GM21526 (cell line): ENCODE data around the gene TOX2.

ENCODE experiments used
- ATAC-seq: cut with Tn5 transposase; IDR thresholded peaks from one replicate; pipeline ENCODE4 v1.9.1; 2021; ENCODE audit warnings: moderate library complexity; ENCODE audit not compliant: unreplicated experiment, low FRiP score

The TOX2 gene

DNA sequence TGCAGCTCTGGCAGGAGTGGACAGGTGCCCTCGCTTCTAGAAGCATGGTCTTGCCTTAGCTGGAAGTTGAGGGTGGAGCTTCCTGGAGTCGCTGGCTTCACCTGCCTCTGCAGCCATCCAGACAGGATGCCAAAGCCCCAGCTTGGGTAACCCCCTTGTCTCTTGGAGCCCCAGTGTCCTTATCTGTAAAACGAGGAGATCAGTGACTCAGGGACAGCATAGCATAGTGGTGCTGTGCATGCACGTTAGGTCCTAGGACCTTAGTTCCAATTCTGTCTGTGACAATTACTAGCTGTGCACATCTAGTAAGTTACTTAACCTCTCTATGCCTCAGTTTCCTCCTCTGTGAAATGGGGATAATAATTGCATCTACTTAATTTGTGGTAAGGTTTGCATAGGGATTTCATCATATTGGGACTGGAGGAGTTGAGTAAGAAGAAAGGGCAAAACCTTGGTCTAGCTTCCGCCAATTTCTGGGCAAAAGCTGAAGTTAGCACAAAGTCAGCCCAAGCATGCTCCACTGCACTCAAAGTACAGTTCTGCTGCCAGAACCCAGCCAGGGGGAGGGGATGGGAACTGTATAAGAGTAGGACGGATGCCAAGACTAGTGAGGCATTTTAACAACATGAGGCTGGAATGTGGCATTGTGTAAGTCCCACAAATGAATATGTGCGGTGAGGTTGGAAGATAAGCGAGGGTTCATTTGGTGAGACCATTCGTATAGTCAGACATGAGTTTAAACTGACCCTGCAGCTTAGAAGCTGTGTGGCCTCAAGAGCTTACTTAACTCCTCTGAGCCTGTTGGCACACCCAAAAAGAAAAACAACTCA lies 24.5 kb downstream of the TOX2 start:
- no peak for ATAC-seq

DNA sequence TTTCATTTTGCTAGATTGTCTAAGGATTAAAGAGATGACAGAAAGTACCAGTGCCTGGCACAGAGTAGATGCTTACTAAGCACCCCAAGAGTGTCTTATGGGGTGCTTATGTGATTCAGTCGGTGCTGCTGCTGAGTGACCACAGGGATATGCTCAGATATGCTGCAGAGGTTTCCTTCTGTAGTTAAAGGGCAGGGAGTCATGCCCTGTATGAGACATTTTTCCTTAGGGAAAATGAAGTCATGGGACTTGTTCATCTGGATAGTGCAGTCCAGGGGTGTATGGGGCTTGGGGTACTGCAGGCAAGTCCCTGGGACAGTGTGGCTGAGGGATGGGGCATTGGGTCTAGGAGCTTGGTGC lies 25.1 kb downstream of the TOX2 start:
- ATAC-seq = no peak

DNA sequence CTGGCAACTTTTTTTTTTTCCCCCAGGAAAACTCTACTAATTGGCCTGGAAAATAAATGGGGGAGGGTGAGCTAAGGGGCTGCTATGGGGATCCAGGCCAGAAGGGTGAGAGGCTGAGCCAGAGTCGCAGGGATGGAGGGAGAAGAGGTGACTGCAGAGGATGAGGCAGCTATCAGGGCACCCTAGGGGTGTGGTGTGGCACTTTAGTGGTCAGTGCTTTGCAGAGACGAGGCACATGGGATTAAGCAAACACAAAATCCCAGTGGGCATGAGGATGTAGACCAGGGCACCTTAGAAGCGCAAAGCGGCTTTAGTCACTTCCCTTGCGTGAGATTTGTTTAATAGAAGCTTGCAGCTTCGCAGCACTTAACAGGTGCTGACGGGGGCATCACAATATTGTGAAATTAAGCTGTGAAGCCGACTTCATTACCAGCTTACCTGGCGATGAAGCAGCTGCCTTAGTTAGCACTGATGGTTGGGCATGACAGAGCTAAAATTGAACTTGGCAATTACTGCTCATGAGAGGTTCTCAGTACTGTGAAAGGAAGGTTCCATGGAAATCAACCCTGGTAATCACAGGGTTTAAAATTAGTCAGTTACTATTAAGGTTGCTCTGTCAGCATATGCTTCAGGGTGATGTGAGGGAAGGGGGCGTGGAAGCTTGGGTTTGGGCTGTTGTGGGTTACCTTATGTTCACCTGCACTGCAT lies 26.0 kb downstream of the TOX2 start:
- ATAC-seq = no peak

DNA sequence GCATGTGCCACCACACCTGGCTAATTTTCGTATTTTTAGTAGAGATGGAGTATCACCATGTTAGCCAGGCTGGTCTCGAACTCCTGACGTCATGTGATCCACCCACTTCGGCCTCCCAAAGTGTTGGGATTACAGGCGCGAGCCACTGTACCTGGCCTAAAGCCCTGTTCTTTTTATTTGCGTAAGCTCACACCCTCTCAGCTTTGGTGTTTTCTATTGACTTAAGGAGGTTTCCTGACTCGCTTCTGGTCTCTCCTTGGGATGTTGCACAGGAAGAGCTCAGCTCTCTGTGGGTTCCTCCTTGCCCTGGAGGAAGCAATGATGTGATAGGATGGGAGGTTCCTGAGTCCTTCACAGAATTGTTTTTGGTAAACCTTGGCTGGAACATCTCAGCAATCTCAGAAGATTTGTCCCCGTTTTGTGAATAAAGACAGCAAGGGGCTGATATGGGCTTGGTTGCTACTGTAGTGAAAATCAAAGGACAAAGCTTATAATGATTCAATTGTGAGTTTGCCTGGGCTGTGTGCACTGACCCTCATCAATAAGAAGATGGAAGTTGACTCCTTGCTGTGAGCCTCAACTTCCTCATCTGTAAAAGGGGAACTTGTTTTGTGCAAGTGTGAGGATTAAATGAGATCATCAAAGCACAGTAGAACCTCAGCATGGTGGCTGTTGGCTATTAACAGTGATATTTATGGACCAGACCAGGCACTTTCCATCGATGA lies 27.0 kb downstream of the TOX2 start:
- ATAC-seq = no peak

DNA sequence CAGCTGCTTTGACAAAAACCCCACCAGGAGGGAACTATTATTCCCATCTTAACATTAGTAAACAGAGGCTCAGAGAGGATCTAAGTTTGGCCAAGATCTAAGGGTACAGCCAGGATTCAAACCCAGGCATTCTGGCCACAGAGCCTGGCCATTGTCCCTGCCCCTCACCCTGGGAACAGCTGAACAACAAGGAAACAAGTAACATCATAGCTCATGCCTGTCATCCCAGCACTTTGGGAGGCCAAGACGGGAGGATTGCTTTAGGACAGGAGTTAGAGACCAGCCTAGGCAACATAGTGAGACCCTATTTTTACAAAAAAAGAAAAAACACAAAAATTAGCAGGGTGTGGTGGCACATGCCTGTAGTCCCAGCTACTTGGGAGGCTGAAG lies 27.5 kb downstream of the TOX2 start:
- ATAC-seq = no peak

DNA sequence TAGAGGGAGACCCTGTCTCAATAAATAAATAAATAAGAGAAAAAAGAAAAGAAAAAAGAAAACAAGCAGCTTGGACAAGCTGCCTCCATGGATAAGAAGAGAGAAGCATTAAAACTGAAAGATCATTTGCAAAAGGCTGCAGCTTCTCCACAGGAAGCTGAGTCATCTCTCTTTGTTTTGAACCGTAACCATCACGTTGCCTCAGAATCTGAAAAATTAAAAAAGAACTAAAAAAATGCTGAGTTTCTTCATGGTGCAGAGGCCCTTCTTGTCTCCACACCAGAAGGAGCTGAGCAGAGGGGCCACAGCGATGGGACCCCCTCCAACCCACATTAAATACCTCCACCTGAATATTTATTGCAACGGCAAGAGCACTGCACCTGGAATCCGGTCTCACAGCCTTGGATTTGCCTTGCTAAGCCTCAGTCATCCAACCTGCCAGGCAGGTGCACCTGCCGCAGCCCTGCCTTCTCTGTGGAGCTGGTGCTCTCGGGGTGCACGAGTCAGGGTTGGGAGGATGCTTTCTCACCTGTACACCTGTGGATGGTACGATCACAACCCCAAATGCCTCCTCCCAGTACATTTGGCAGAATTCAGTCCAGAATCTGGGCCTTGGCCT lies 28.1 kb downstream of the TOX2 start:
- ATAC-seq = peak; percentile 35

DNA sequence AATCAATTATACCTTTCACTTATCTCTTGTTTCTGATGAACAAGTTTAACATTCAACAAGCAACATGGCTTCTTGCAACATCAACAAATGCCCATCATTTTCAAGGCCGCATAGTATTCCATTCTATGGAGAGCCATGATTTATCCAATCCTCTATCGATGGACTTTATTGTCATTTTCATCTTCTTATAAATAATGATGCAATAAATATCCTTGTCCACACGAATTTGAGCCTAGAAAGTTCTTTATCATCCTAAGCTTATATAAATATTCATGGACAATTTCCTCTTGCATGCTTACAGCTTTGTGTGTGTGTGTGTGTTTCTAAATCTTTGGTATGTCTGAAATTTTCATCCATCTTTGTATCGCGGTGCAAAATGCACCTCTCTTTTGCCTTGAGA lies 29.1 kb downstream of the TOX2 start:
- ATAC-seq = no peak

DNA sequence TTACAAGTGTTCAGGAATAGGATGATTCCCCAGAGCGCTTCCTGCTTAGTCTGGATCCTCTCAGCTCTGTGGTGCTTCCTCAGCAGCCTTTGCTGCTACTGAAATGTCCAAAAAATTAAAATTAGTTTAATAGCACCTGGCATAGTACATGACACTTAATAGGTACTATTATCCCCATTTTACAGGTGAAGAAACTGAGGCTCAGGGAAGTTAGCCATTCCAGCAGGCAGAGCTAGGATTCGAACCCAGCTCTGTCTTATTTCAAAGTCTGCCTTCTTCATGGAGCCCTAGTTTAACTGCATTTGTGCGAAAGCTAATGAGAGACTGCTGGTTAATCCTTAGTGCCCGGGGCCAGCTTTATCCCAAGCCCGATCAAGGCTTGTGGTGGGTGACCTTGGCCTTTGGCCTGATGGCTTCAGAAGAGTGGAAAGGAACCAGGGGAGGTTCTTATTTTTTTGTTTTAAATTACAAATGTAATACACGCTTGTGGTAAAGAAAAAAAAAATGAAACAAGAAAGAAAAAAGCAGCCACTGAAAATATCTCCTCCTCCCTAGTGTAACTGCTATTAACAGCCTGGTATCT lies 30.1 kb downstream of the TOX2 start:
- ATAC-seq = no peak

DNA sequence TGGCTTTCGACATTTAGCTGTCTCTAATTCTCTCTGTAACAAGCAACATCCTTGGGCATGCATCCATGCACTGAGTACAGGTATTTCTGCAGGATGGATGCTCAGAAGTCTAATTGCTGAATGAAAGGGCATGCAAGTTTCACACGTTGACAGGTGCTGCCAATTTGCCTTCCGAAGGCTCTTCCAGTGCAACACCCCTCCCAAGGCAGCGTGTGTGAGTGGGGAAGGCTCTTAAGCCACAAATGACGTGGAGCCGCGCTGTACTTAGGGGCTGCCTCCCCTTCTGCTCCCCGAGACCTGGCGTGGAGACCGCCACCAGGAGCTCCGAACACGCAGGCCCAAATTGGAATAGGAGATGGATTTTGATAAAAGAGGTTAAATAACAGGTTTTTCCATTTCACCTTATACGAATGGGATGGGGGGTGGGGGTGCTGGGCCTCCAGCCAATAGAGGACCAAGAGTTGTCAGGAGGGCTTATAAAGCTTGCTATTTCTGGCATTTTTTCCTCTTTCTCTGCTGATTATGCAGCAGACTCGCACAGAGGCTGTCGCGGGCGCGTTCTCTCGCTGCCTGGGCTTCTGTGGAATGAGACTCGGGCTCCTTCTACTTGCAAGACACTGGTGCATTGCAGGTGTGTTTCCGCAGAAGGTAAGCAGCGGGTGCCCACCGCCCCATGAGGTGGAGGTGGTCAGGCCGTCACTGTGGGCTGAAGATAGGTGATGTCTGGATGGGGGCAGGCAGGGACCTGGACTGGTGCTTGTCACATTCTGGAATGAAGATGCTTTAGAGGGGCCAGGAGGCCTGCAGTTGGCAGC lies 30.9 kb downstream of the TOX2 start:
- ATAC-seq = no peak

DNA sequence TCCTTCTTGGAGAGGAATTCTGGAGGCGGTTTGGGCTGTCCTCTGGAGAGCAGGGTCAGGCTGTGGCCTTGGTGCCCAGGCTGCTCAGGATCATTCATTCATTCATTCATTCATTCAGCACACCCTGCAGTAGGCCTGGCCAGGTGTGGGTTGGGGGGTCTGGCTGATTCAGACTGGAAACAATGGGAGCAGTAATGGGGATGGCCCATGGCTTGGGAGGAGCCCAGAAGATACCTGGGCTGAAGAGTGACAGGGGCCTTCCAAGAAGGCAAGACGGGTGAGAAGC lies 31.5 kb downstream of the TOX2 start:
- no peak for ATAC-seq

DNA sequence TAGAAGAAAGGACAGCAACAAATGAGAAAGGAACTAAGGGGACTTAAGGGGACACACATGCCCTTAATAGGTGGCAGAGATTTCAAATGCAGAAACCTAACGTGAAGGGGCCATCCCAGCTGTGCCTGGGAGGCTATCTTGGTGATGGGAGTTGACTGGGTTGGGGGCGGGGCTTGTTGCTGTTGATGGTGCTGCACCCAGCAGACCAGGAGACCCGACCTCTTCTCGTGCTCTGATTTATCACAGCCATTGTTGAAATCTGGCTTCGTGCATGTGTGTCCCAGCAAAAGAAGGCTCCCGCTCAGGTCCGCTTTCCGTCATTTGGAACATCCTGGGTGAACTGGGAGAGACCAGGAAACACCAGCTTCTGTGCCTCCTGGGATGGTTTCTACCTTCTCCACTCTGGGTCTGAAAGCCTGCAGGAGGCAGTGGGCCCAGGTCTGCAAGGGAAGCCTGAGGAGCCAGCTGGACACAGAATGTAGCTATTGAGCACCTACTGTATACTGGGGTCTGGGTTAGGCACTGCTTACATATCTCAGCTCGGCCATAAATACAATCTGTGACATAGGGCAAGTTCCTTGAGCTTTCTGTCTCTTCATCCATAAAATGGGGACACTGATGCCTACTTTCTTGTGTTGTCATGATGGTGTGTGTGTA lies 32.1 kb downstream of the TOX2 start:
- no peak for ATAC-seq

DNA sequence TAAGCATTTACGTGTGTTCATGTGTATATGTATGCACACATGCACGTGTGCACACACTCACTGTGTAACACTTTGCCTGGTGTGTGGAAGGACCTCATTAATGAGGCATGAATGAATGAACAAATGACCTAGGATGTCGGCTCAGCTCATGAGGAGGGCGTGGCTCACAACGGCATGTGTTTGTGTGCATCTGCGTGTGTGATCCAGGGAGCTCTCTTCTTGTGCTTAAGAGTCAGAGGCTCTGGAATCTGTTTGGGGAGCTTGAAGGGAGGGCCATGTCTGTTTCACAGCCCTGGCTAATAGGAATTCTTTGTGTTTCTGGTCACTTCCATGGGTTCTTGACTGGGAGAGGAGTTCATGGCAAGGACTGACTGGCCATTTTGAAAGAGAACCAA lies 32.7 kb downstream of the TOX2 start:
- ATAC-seq = no peak

DNA sequence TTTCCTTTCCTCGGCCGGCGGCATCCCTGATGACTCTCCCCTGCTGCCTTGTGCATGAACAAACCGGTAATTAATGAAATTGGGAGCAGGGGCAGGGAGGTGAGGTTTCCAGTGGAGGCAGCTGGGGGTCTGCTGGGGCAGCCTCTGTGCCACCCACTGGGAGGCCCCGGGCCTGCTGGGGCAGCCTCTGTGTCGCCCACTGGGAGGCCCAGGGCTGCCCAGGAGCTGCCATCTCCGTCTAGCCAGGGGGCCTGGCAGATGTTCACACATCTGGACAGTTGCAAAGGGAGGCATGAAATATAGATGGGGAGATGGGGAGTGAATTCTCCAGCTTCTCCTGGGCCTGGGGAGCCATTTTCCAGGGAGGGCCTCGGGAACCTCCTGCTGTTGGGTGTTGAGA lies 33.8 kb downstream of the TOX2 start:
- ATAC-seq = no peak

DNA sequence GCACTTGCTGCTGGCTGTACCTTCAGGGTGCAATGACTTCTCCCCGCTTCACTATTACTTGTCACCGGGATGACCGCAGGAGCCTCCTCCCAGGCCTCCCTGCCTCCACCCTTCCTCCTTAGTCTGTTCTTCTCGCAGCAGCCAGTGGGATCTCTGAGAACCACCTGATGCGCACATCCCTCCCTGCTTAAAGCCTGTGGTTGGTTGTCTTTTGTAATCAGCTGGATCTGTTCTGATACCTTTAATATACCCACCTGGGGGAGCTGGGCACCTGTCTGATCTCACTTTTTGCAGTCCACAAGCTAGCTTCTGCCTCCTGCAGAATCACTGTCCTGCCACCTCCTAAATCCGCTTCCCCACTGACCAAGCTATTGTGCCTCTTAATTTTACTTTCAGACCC lies 34.6 kb downstream of the TOX2 start:
- ATAC-seq = no peak

DNA sequence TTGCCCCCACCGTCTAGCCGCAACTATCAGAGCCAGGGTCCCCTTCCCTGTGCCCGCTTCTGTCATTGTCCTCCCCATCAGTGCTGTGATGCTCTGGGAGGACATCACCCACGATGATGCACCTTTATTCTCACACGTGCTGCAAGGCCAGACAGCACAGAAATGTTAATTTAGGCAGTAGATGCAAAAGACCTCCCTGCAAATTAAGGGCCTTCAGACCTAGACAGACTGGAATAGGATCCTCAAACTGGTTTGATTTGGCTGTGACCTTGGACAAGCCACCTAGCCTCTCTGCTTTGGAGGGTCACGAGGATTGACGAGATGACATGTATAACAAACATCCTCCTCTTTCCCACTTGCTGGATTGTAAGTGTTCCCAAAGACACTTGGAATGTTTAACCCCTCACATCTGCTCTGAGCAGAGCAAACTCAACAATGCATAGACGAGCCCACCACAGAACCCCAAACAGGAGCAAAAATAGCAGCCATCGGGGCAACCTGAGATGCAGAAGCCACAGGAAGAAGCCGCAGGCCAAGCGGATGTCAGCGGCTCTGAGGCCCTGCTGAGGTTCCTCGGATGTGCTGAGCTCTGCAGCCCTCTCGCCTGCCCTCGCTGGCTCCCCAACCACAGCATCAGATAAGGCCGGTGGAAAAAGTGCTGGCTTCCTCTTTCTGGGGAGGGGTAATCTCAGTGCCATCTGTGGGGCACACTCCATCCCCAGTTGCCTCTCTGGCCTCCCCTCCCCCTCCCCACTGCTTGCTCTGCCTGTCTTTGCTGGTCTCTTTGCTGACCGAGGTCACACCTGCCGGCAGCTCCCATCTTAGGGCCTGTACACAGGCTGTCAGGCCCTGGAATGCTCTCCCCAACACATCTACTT lies 35.3 kb downstream of the TOX2 start:
- peak; percentile 67 for ATAC-seq

DNA sequence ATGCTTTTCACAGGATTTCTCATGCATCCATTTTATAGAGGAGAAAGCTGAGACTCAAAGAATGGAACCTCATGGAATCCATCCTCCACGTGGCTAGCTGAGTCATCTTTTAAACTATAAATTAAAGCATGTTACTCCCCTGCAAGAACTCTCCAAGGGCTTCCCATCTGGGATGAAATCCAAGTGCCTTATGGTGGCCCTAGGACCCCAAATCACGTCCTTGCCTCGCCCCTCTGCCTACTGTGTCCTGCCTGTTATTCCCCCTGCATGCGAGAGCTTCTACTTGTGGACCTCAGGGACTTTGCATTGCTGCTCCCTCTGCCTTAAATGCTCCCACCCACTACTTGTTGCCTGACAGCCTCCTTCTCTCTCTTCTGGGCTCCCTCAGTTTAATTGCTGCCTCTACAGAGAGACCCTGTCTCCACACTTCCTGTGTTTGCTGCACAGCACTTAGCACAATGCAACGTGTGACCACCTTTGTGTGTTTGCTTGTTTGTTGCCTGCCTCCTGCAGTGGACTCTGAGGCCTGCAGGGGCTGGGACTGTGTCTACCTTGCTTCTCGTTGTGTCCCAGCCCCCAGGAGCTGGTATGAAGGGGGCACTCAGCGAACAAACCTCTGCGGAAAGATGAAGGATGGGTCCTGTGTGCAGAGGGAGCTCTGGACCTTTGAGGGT lies 39.4 kb downstream of the TOX2 start:
- no peak for ATAC-seq

DNA sequence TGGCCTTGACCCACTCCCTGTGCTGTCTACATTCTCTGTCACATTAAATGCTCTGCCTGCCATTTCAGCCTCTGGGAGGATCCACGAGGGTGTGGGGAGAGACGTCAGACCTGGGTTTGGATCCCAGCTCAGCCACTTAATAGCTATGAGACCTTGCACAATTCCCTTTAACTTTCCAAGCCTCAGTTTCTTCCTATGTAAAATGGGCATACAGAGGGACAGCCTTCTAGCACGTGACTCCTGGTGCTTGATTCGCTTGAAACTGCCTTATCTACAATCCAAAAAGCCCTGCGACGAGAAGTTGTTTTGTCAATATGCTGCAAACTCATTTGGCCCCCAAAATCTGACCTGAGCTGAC lies 40.0 kb downstream of the TOX2 start:
- ATAC-seq = no peak

DNA sequence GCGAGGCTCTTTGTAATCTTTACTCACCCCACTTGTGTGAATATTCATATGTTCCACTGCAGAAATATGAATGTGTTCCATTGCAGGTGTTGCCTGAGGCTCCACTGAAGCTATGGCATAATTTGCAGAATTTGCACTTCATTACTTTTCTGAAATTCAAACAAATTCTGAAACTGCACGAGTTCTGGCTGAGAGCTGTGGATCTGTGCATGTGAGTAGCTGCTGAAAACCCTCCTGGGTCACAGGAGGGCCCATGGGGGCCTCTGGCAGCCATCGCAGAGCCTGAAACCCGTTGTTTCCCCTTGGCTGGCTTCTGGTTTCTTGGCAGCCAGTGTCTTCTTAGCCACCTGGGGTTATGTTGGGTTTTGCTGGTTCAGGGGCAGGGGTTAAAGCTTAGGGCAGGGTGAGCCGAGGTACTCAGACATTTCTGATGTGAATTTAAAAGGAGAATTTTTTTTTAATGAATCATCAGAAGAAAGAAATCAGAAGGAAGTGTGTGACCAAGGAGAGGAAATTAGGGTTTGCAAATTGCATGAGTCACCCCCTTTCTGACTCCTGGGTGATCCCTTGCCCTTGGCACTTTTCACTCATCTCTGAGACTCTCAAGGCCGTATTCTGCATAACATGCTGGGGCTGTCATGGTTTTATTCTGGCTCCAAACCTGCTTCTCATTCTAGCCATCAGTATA lies 40.6 kb downstream of the TOX2 start:
- ATAC-seq = peak; percentile 76
